Fibroblast of mammary gland (primary cell): Measurements from ENCODE around the gene KRT10.

ENCODE experiments used
- DNase-seq: peaks from one replicate; pipeline ENCODE4 v3.0.0-alpha.2; 2010; ENCODE audit warnings: low read depth
- H3K4me3 ChIP-seq: 2 replicates; pipeline ENCODE4 v1.5.1; 2011; ENCODE audit warnings: low read depth, mild to moderate bottlenecking, low read length, moderate library complexity; ENCODE audit not compliant: control insufficient read depth
- CTCF ChIP-seq: conservative IDR thresholded peaks from 2 replicates; pipeline ENCODE4 v1.5.1; 2011; ENCODE audit warnings: low read depth, low read length, inconsistent platforms; ENCODE audit not compliant: control insufficient read depth, insufficient read depth

The KRT10 gene

DNA sequence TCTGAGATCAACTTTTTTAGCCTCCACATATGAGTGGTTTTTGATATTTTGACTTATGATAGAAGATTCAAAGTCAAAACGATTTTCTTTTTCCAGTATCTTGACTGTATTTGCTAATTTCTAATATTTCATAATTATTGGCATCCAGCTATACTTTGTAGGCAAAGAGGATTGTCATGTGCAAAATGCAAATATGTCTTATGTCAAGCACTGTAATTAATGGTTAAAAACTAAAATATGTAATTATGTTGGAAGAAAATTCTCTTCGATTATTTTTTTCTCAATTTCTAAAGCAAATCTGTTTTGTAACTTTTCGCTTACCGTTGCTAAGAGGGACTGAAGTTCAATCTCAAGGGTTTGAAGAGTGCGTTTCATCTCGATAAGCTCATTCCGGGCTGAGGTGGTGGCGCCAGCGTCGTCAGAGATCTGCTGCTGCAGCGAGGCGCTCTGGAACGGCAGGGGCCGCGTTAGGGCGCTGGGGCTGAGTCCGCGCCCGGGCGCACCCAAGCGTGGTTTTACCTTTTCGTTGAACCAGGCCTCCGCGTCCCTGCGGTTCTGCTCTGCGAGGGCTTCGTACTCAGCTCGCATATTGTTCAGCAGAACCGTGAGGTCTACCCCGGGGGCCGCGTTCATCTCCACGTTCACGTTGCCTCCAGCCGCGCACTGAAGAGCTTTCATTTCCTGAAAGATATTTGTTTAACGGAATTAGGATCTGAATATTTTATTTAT lies 43.1 kb downstream of the KRT10 start:
- DNase-seq: no peak
- H3K4me3 ChIP-seq: no peak overlapping the region

GRCh38 chr17:40778461-40778860 lies 44.0 kb downstream of the KRT10 start:
- no peak overlapping the region for H3K4me3 ChIP-seq
- TF ChIP-seq CTCF: no peak
- DNase-seq: no peak

More for the DNA sequence above, 43.1 kb downstream of the KRT10 start:
- no peak for TF ChIP-seq CTCF

- DNase-seq: no peak
These were observed 44.4 kb downstream of the KRT10 start for GRCh38 chr17:40777971-40778370.

GRCh38 chr17:40777459-40777858 lies 45.0 kb downstream of the KRT10 start:
- TF ChIP-seq CTCF: no peak
- no peak overlapping the region for H3K4me3 ChIP-seq
- DNase-seq: no peak

More at GRCh38 chr17:40777971-40778370, 44.4 kb downstream of the KRT10 start:
- H3K4me3 ChIP-seq: no peak overlapping the region
- TF ChIP-seq CTCF: no peak

- DNase-seq: no peak
- TF ChIP-seq CTCF: no peak
- no peak overlapping the region for H3K4me3 ChIP-seq
These were observed 46.5 kb downstream of the KRT10 start for GRCh38 chr17:40775945-40776344.

DNA sequence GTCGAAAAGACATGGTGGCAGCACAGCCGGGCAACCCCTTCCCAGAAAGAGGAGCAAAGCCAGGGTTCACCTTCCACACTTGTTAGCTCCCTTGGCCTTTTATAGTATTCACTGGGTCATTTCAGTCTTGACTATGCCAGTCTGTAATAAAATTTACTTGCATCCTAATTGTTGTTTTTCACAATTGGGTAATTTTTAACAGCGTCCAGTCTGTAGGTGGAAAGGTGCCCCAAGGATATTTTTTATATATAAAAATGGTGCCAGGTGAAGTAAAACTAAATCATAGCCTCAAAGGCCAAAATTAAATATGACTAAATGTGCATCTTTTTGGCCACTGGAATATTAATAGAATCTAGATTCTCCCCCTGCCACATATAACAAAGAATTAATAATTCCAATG lies 50.3 kb downstream of the KRT10 start, which contains the start of gene KRT26:
KRT26 (minus strand) TSS at position 101 of the 400 bp plus-strand sequence; CDS start at position 13, 88 bp downstream.
- no peak for TF ChIP-seq CTCF
- H3K4me3 ChIP-seq: no peak within 1 kb of the TSS
- DNase-seq: no peak
